HFFc6 (cell line): ENCODE data around the gene LARGE1. TPM values are rescaled to one million over a fixed set of nuclear protein-coding genes. Genes with fewer than 3 reads are reported as not detected.

Source experiments
- DNase-seq: peaks from one replicate; pipeline ENCODE4 v3.0.0-alpha.2; 2018
- H3K27ac Mint-ChIP-seq: 2 replicates; pipeline ENCODE4 v1.8.0; 2020; ENCODE audit warnings: mild to moderate bottlenecking, mixed read lengths
- H3K27me3 Mint-ChIP-seq: 2 replicates; pipeline ENCODE4 v1.8.0; 2021; ENCODE audit warnings: mild to moderate bottlenecking, moderate library complexity, mixed read lengths; ENCODE audit not compliant: insufficient read depth
- H3K36me3 Mint-ChIP-seq: 2 replicates; pipeline ENCODE4 v1.8.0; 2021; ENCODE audit warnings: low read depth, mixed read lengths
- H3K4me1 Mint-ChIP-seq: 2 replicates; pipeline ENCODE4 v1.8.0; 2020; ENCODE audit warnings: low read depth, mixed read lengths
- H3K4me3 Mint-ChIP-seq: 2 replicates; pipeline ENCODE4 v1.8.0; 2020; ENCODE audit warnings: mild to moderate bottlenecking, moderate library complexity, mixed read lengths
- H3K9me3 Mint-ChIP-seq: 2 replicates; pipeline ENCODE4 v1.8.0; 2020; ENCODE audit warnings: mild to moderate bottlenecking, mixed read lengths
- total RNA-seq, 6 experiments: library from RNA; stranded (reverse); fragmentation: NEBNext Ultra II Directional; extraction: Animal tissue kit (Norgen Biotek cat#: 25700); gene quantifications; 2 replicates in 1 of 6; 3 replicates in 5 of 6; pipeline ENCODE4 v1.2.3, GENCODE V29; 2021
- TF ChIP-seq, protein P1 (sequence below): fragments of 200-600 bp; sonication (generic); IDR thresholded peaks from 2 replicates; pipeline ENCODE4 v1.5.0; 2021; ENCODE audit warnings: antibody characterized with exemption, mild to moderate bottlenecking

Gene LARGE1
- total RNA-seq, 6 experiments from 2014 or later, result 4.9 to 7.3 (median 6.5) TPM

- Mint-ChIP-seq H3K4me1 (no peaks in the 10 kb centered on the region), H3K27ac (no peak overlapping the region), H3K36me3 (no peaks in the 10 kb centered on the region; the same call in 1 of the 2 replicates), H3K4me3 (no peak overlapping the region), H3K27me3 (no peaks in the 10 kb centered on the region; the same call in 1 of the 2 replicates), H3K9me3 (peaks cover 56% of the 10 kb centered on the region)
- TF ChIP-seq, protein P1, sequence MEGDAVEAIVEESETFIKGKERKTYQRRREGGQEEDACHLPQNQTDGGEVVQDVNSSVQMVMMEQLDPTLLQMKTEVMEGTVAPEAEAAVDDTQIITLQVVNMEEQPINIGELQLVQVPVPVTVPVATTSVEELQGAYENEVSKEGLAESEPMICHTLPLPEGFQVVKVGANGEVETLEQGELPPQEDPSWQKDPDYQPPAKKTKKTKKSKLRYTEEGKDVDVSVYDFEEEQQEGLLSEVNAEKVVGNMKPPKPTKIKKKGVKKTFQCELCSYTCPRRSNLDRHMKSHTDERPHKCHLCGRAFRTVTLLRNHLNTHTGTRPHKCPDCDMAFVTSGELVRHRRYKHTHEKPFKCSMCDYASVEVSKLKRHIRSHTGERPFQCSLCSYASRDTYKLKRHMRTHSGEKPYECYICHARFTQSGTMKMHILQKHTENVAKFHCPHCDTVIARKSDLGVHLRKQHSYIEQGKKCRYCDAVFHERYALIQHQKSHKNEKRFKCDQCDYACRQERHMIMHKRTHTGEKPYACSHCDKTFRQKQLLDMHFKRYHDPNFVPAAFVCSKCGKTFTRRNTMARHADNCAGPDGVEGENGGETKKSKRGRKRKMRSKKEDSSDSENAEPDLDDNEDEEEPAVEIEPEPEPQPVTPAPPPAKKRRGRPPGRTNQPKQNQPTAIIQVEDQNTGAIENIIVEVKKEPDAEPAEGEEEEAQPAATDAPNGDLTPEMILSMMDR, result no peak
- no peak for DNase-seq
Measured at GRCh38 chr22:33476716-33477115, 443.6 kb downstream of the LARGE1 start.

DNA sequence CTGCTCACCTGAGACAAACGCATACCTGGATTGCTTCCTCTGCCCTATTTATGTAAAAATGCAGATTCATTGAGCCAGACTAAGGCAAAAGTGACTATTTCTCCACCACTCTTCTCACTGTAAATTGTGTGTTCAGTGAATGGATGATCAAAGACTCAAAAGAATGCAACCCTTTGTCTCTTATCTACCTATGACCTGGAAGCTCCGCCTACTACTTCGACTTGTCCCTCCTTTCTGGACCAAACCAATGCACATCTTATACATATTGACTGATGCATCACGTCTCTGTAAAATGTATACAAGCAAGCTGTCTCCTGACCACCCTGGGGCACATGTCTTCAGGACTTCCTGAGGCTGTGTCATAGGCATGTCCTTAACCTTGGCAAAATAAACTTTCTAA lies 444.1 kb downstream of the LARGE1 start:
- TF ChIP-seq, protein P1, result no peak
- Mint-ChIP-seq H3K4me3 (no peak overlapping the region), H3K27ac (no peak overlapping the region), H3K36me3 (no peaks in the 10 kb centered on the region; the same call in 1 of the 2 replicates), H3K27me3 (no peaks in the 10 kb centered on the region; the same call in 1 of the 2 replicates), H3K4me1 (no peaks in the 10 kb centered on the region), H3K9me3 (peaks cover 60% of the 10 kb centered on the region)
- DNase-seq, result no peak

- Mint-ChIP-seq H3K4me1 (no peaks in the 10 kb centered on the region), H3K9me3 (peaks cover 72% of the 10 kb centered on the region), H3K27me3 (no peaks in the 10 kb centered on the region; the same call in 1 of the 2 replicates), H3K4me3 (no peak overlapping the region), H3K27ac (no peak overlapping the region), H3K36me3 (peaks cover 6% of the 10 kb centered on the region)
- DNase-seq, result no peak
- TF ChIP-seq, protein P1, result no peak
Measured at GRCh38 chr22:33474587-33474986, 445.7 kb downstream of the LARGE1 start.

DNA sequence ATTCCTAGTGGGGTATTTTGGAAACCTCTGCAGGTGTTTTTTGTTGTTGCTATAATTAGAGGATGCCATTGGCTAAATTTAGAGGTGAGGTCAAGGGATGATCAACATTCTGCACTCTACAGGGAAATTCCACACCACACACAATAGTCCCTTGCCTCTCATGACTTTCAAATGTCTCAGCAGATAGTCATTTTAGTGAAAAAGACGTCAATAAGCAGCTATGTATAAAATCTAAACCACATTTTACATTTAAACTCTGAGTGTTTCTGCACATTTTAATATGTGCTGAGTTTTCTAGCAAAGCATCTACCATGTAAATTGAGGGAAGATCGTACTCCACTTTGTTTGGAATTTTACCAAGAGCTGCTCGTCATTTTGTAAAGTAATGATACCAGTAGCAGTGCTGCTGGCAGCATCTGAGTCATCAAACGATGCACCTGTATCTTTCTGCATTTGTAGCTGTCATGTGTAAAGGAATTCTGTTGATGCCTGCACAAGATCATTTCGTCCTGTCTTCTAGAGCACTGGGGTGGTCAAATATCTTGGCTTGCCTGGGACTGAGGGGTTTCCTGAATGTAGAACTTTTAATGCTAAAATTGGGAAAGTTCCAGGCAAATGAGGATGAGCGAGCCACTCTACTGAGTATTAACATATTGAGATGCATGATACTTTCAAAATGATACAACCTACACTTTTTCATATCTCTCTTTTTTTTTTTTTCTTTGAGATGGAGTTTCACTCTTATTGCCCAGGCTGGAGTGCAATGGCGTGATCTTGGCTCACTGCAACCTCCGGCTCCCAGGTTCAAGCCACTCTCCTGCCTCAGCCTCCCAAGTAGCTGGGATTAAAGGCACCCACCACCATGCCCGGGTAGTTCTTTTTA lies 447.6 kb downstream of the LARGE1 start:
- Mint-ChIP-seq H3K27me3 (no peaks in the 10 kb centered on the region; the same call in 1 of the 2 replicates), H3K36me3 (peaks cover 6% of the 10 kb centered on the region), H3K27ac (no peak overlapping the region), H3K4me1 (no peaks in the 10 kb centered on the region), H3K4me3 (no peak overlapping the region), H3K9me3 (peaks cover 74% of the 10 kb centered on the region)
- TF ChIP-seq, protein P1, result no peak
- DNase-seq, result no peak

DNA sequence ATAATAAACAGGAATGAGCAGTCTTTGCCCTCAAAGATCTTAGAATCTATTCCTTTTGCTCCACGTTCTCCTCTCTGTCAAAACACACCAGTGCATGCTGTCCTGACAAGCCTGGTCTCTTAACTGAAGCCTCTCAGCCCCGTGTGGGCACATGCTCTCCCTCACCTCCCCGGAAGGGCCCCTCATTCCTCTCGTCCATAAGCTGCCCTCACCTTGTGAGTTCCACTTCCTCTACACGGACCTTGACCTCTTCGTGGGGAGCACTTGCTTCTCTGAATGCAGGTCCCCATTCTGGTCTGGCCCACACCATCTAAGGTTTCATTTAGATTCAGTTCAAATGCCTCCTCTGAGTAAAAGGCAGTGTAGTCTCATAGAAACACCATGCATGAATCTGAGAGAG lies 449.8 kb downstream of the LARGE1 start:
- DNase-seq, result no peak
- TF ChIP-seq, protein P1, result no peak
- H3K4me3 Mint-ChIP-seq, result no peak overlapping the region
- H3K4me1 Mint-ChIP-seq, result no peaks in the 10 kb centered on the region
- H3K27me3 Mint-ChIP-seq, result no peaks in the 10 kb centered on the region; the same call in 1 of the 2 replicates
- H3K36me3 Mint-ChIP-seq, result peaks cover 6% of the 10 kb centered on the region
- H3K9me3 Mint-ChIP-seq, result peaks cover 74% of the 10 kb centered on the region
- no peak overlapping the region for H3K27ac Mint-ChIP-seq
